ENCODE measurements around the gene VAMP8.
"Not testable (repeated sequence)": the region's sequence is repeated elsewhere in the genome, so short reads cannot be mapped to it uniquely, and the experiment has no call there.

- not testable (repeated sequence) for TF ChIP-seq CTCF (IDR thresholded peaks at IDR 0.05; ENCODE audit: low read depth, low read length, poor library complexity, severe bottlenecking); EZH2phosphoT487 (IDR thresholded peaks at IDR 0.05; ENCODE audit: borderline replicate concordance, low read length)
These were observed 17.0 kb upstream of the VAMP8 start for GRCh38 chr2:85560403-85560726.

Data from DOHH2 (cell line).